HL-60 (cell line): ENCODE results near the gene KLHL26.

Source experiments
- DNase-seq, 2 experiments: peaks; one replicate each; pipeline ENCODE4 v3.0.0-alpha.2; 2010 to 2020; ENCODE audit warnings: low read depth in 1 of 2, low spot score in 1 of 2
- H3K27ac ChIP-seq: fragments of 250-450 bp; sonication (Bioruptor Pico); replicated peaks from 2 replicates; pipeline ENCODE4 v1.5.1; 2020; ENCODE audit warnings: mild to moderate bottlenecking, moderate library complexity
- H3K27me3 ChIP-seq: fragments of 250-450 bp; sonication (Bioruptor Pico); 2 replicates; pipeline ENCODE4 v1.5.1; 2021; ENCODE audit warnings: mild to moderate bottlenecking, moderate library complexity; ENCODE audit not compliant: insufficient read depth, poor library complexity, severe bottlenecking
- H3K4me3 ChIP-seq: replicated peaks from 2 replicates; pipeline ENCODE4 v1.5.1; 2011; ENCODE audit warnings: mild to moderate bottlenecking, control low read depth, low read length; ENCODE audit not compliant: insufficient read depth
- GABPA ChIP-seq: IDR thresholded peaks from 2 replicates; pipeline ENCODE4 v1.6.1; 2012; ENCODE audit warnings: low read depth
- POLR2AphosphoS5 ChIP-seq: IDR thresholded peaks from 2 replicates; pipeline ENCODE4 v1.6.1; 2012; ENCODE audit warnings: low read depth
- SPI1 ChIP-seq: IDR thresholded peaks from 2 replicates; pipeline ENCODE4 v1.6.1; 2012; ENCODE audit warnings: low read depth, mild to moderate bottlenecking, borderline replicate concordance
- TF ChIP-seq, protein P1 (sequence below): IDR thresholded peaks from one replicate; pipeline ENCODE4 v1.5.1; 2011; ENCODE audit warnings: low read length, control low read depth, inconsistent platforms; ENCODE audit not compliant: insufficient read depth
- TF ChIP-seq, protein P2 (sequence below): IDR thresholded peaks from 2 replicates; pipeline ENCODE4 v1.6.1; 2012; ENCODE audit warnings: low read depth; ENCODE audit not compliant: insufficient replicate concordance

Gene KLHL26

DNA sequence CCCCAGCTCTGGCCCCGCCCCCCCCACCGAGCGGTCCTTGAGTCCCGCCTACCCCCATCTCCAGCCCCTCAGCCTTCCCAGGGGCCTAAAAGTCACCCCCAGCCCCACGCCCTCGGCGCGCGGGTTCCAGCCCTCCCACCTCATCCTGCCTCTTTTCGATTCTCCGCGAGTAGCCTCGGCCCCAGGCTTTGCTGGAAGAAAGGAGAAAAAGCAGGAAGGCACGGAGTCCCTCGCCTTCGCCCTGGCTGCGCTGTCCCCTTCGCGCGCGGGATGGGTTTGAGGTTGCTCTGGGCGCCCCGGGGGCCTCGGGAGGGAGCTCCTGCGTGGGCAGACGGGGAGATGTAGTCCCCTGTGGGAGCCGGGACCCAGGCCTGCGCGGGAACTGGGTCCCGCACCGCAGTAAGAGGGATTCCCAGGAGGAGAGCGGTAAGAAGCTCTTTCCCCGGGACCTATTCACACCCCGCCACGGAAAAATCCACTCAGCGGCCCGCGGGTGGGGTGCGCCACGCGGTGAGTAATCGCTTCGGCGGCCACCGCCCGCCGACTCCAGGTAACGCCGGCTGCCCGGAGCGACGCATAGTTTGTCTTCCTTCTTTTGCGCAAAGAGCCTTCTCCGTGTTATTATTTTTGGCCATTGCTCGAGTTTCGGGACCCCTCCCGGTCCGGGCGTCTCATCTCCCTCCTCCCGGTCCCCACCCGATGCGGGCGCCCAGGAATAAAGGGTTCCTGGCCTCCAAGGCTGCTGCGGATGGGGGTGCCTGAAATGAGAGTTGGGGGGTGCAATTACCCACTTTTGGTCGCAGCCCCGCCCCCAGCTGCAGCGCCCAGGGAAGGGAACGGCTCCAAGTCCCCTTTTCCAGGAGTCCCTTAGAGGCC, 29.4 kb upstream of the KLHL26 start:
- Histone ChIP-seq H3K27me3 (peaks cover 80% of the 10 kb centered on the region), H3K27ac (no peak overlapping the region), H3K4me3 (no peak overlapping the region)
- TF ChIP-seq GABPA (no peak), SPI1 (no peak), POLR2AphosphoS5 (no peak)
- TF ChIP-seq, protein P1, sequence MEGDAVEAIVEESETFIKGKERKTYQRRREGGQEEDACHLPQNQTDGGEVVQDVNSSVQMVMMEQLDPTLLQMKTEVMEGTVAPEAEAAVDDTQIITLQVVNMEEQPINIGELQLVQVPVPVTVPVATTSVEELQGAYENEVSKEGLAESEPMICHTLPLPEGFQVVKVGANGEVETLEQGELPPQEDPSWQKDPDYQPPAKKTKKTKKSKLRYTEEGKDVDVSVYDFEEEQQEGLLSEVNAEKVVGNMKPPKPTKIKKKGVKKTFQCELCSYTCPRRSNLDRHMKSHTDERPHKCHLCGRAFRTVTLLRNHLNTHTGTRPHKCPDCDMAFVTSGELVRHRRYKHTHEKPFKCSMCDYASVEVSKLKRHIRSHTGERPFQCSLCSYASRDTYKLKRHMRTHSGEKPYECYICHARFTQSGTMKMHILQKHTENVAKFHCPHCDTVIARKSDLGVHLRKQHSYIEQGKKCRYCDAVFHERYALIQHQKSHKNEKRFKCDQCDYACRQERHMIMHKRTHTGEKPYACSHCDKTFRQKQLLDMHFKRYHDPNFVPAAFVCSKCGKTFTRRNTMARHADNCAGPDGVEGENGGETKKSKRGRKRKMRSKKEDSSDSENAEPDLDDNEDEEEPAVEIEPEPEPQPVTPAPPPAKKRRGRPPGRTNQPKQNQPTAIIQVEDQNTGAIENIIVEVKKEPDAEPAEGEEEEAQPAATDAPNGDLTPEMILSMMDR: no peak
- TF ChIP-seq, protein P2, sequence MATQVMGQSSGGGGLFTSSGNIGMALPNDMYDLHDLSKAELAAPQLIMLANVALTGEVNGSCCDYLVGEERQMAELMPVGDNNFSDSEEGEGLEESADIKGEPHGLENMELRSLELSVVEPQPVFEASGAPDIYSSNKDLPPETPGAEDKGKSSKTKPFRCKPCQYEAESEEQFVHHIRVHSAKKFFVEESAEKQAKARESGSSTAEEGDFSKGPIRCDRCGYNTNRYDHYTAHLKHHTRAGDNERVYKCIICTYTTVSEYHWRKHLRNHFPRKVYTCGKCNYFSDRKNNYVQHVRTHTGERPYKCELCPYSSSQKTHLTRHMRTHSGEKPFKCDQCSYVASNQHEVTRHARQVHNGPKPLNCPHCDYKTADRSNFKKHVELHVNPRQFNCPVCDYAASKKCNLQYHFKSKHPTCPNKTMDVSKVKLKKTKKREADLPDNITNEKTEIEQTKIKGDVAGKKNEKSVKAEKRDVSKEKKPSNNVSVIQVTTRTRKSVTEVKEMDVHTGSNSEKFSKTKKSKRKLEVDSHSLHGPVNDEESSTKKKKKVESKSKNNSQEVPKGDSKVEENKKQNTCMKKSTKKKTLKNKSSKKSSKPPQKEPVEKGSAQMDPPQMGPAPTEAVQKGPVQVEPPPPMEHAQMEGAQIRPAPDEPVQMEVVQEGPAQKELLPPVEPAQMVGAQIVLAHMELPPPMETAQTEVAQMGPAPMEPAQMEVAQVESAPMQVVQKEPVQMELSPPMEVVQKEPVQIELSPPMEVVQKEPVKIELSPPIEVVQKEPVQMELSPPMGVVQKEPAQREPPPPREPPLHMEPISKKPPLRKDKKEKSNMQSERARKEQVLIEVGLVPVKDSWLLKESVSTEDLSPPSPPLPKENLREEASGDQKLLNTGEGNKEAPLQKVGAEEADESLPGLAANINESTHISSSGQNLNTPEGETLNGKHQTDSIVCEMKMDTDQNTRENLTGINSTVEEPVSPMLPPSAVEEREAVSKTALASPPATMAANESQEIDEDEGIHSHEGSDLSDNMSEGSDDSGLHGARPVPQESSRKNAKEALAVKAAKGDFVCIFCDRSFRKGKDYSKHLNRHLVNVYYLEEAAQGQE: no peak
- no peak for DNase-seq

DNA sequence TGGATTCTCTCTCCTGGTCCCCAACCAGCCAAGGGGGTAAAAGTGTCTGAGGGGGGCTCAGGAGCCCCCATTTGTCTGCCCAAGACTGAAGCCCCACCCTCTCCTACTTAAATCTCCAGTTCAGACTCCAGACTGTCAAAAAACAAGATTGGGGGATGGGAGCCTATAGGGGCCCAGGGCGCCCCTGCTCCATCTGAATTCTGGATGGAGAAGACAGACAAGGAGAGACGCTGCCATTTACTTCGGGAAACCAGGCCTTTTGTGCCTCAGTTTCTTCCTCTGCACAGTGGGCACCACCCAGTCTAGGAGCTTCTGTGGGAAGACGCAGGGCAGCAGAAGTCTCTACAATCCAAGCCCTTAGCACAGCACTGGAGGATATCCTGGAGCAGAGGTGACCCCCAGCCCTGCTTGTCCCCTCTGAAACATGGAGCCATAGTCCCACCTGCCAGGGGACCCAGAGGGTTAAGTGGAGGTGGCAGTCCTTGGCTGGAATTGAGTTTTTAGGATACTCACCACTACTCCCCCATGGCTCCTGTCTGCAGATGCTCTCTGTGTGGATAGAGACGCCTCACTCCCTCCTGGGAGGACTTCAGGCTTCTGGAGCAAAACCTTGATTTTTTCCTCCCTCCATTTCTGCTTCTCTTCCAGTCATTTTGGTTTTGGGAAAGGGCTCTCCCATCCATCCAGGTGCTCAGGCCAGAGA, 28.6 kb upstream of the KLHL26 start:
- no peak for DNase-seq
- peaks cover 81% of the 10 kb centered on the region for H3K27me3 ChIP-seq
- TF ChIP-seq, protein P1: no peak
- H3K27ac ChIP-seq: no peak overlapping the region
- no peak overlapping the region for H3K4me3 ChIP-seq

DNA sequence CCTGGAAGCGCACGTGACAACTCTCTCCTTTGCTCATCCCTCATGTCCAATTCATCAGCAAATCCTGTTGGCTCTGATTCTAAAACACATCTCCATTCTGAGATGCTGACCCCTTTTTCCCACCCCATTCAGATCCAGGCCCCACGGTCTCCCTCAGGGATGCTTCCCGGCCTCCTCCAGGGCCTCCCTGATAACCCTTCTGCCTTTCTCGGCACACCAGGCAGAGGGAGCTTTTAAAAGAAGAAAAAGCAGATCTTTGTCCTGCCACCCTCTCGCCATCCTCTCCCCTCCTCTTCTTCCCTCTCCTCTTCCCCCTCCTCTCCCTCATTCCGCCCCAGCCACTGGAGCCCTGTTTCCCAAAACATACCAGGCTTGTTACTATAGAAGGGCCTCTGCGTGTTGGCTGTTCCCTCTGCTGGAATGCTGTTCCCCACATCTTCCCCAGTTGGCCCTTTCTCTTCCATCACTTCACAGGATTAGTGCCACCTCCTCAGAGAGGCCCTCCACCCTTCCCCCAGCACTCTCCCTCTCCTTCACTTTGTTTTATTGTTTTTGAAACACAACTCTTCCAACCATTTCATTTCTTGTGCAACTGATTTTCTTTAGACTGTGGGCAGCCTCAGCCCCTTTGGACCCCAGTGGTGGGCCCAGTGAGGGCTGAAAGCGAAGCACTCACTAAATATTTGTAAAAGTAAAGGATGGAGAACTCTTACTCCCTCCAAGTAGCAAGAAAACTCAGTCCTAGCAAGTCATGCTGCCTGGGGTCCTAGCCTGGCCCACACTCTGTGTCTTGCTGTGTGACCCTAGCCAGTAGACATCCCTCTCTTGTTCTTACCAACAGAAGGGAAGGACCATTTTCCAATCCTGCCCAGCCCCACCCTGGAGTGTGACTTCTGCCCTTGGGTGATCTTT, 27.8 kb upstream of the KLHL26 start:
- Histone ChIP-seq H3K4me3 (no peak overlapping the region), H3K27me3 (peaks cover 82% of the 10 kb centered on the region), H3K27ac (no peak overlapping the region)
- TF ChIP-seq, protein P2: no peak
- no peak for TF ChIP-seq SPI1
- no peak for TF ChIP-seq POLR2AphosphoS5
- TF ChIP-seq GABPA: no peak
- TF ChIP-seq, protein P1: no peak
- DNase-seq: no peak
